ENCODE data around the gene ZFYVE27. TPM values are rescaled to one million over a fixed set of nuclear protein-coding genes. Genes with fewer than 3 reads are reported as not detected.

Gene ZFYVE27
- total and polyA plus RNA-seq, 10 of the 15 experiments (the other 5 are each of a cell fraction or from before 2014, with no cell fraction given), result 1.1 to 28.9 (median 21.4) TPM

DNA sequence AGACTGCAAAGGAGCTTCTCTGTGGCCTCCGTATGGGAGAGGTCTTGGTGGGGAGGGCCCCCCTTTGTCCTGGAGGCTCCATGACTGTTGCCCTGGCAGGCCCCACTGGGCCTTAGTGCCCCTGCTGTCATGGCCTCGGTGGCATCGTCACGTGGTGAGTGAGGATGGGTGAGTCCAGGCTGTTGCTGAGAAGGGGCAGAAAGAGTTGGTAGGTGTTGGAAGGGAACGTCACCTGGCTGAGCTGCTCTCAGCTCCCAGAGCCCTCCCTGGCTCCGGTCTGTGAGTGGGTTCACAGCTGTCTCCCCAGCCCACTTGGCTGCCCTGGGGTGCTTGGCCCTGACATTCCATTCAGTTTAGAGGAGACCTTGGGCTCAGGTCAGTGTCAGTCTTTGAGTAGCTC is 18.8 kb downstream of the ZFYVE27 start:
- Histone ChIP-seq H3K4me1 (ENCODE audit: control insufficient read depth, insufficient read depth, low read length) (no peaks in the 10 kb centered on the region), H3K4me2 (ENCODE audit: control insufficient read depth, insufficient read depth) (no peak overlapping the region), H2AFZ (ENCODE audit: control insufficient read depth, low read depth, low read length) (no peak overlapping the region), H3K79me2 (ENCODE audit: control insufficient read depth, insufficient read depth, low read length) (no peaks in the 10 kb centered on the region), H3K4me3 (no peak overlapping the region), H3K27me3 (replicated peaks in 1 of 2; ENCODE audit: control insufficient read depth in 2 of 2, insufficient read depth in 2 of 2, low read length in 1 of 2) (no peaks in the 10 kb centered on the region), H3K27ac (ENCODE audit: control insufficient read depth, insufficient read depth) (no peak overlapping the region), H3K9me3 (replicated peaks; ENCODE audit: control insufficient read depth, insufficient read depth, low read length) (no peaks in the 10 kb centered on the region), H4K20me1 (ENCODE audit: control insufficient read depth, insufficient read depth) (no peaks in the 10 kb centered on the region; the same call in 1 of the 2 replicates), H3K9ac (ENCODE audit: control insufficient read depth, insufficient read depth, low read length) (no peak overlapping the region), H3K36me3 (ENCODE audit: control insufficient read depth in 2 of 2, insufficient read depth in 2 of 2, low read length in 1 of 2) (peaks cover 34 to 44% of the 10 kb centered on the region in 2 experiments)
- no peak for FAIRE-seq
- WGBS (ENCODE audit: insufficient coverage, insufficient replicate concordance, low lambda C conversion rate, missing lambda C conversion rate), result 98% methylated on average over 6 of the region's 6 CpGs
- ATAC-seq, result no peak
- intact Hi-C loops (cut with micrococcal nuclease; ENCODE audit: unreplicated experiment) (no loop called here), in situ Hi-C loops (cut with MboI) (no loop called here)
- RAD21 ChIA-PET (ENCODE audit: unreplicated experiment), result no interaction called here
- no peak for DNase-seq (ENCODE audit: low read depth, low spot score)
- CTCF ChIA-PET, result no interaction called here
- POLR2A ChIA-PET, result no interaction called here
- no TSS peak for BruUV-seq (replicated peaks)
- SMC1A ChIA-PET (ENCODE audit: uncharacterized antibody, unreplicated experiment), result no interaction called here
- no peak for TF ChIP-seq POLR2AphosphoS5 (IDR thresholded peaks at IDR 0.05; ENCODE audit: low read length)
- no peak for TF ChIP-seq IKZF1 (conservative IDR thresholded peaks at IDR 0.05)
- TF ChIP-seq ZNF217 (IDR thresholded peaks at IDR 0.05), result no peak
- TF ChIP-seq, protein P1, sequence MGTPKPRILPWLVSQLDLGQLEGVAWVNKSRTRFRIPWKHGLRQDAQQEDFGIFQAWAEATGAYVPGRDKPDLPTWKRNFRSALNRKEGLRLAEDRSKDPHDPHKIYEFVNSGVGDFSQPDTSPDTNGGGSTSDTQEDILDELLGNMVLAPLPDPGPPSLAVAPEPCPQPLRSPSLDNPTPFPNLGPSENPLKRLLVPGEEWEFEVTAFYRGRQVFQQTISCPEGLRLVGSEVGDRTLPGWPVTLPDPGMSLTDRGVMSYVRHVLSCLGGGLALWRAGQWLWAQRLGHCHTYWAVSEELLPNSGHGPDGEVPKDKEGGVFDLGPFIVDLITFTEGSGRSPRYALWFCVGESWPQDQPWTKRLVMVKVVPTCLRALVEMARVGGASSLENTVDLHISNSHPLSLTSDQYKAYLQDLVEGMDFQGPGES (IDR thresholded peaks at IDR 0.05), result no peak
- TF ChIP-seq NR2C2 (IDR thresholded peaks at IDR 0.05; ENCODE audit: borderline replicate concordance, control insufficient read depth, insufficient read length, low read depth), result no peak
- no peak for TF ChIP-seq ZNF24 (IDR thresholded peaks at IDR 0.05)
- TF ChIP-seq, protein P2, sequence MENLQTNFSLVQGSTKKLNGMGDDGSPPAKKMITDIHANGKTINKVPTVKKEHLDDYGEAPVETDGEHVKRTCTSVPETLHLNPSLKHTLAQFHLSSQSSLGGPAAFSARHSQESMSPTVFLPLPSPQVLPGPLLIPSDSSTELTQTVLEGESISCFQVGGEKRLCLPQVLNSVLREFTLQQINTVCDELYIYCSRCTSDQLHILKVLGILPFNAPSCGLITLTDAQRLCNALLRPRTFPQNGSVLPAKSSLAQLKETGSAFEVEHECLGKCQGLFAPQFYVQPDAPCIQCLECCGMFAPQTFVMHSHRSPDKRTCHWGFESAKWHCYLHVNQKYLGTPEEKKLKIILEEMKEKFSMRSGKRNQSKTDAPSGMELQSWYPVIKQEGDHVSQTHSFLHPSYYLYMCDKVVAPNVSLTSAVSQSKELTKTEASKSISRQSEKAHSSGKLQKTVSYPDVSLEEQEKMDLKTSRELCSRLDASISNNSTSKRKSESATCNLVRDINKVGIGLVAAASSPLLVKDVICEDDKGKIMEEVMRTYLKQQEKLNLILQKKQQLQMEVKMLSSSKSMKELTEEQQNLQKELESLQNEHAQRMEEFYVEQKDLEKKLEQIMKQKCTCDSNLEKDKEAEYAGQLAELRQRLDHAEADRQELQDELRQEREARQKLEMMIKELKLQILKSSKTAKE (IDR thresholded peaks at IDR 0.05; ENCODE audit: low read depth, poor library complexity, severe bottlenecking), result no peak
- TF ChIP-seq WRNIP1 (IDR thresholded peaks at IDR 0.05; ENCODE audit: borderline replicate concordance, low read depth, low read length), result no peak
- TF ChIP-seq, protein P3, sequence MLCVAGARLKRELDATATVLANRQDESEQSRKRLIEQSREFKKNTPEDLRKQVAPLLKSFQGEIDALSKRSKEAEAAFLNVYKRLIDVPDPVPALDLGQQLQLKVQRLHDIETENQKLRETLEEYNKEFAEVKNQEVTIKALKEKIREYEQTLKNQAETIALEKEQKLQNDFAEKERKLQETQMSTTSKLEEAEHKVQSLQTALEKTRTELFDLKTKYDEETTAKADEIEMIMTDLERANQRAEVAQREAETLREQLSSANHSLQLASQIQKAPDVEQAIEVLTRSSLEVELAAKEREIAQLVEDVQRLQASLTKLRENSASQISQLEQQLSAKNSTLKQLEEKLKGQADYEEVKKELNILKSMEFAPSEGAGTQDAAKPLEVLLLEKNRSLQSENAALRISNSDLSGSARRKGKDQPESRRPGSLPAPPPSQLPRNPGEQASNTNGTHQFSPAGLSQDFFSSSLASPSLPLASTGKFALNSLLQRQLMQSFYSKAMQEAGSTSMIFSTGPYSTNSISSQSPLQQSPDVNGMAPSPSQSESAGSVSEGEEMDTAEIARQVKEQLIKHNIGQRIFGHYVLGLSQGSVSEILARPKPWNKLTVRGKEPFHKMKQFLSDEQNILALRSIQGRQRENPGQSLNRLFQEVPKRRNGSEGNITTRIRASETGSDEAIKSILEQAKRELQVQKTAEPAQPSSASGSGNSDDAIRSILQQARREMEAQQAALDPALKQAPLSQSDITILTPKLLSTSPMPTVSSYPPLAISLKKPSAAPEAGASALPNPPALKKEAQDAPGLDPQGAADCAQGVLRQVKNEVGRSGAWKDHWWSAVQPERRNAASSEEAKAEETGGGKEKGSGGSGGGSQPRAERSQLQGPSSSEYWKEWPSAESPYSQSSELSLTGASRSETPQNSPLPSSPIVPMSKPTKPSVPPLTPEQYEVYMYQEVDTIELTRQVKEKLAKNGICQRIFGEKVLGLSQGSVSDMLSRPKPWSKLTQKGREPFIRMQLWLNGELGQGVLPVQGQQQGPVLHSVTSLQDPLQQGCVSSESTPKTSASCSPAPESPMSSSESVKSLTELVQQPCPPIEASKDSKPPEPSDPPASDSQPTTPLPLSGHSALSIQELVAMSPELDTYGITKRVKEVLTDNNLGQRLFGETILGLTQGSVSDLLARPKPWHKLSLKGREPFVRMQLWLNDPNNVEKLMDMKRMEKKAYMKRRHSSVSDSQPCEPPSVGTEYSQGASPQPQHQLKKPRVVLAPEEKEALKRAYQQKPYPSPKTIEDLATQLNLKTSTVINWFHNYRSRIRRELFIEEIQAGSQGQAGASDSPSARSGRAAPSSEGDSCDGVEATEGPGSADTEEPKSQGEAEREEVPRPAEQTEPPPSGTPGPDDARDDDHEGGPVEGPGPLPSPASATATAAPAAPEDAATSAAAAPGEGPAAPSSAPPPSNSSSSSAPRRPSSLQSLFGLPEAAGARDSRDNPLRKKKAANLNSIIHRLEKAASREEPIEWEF (IDR thresholded peaks at IDR 0.05; ENCODE audit: insufficient replicate concordance, low read depth, low read length), result no peak
- TF ChIP-seq SMC3 (IDR thresholded peaks at IDR 0.05; ENCODE audit: borderline replicate concordance, low read length), result no peak
- no peak for TF ChIP-seq YY1 (IDR thresholded peaks at IDR 0.05; ENCODE audit: low read depth, low read length)
- TF ChIP-seq, protein P4, sequence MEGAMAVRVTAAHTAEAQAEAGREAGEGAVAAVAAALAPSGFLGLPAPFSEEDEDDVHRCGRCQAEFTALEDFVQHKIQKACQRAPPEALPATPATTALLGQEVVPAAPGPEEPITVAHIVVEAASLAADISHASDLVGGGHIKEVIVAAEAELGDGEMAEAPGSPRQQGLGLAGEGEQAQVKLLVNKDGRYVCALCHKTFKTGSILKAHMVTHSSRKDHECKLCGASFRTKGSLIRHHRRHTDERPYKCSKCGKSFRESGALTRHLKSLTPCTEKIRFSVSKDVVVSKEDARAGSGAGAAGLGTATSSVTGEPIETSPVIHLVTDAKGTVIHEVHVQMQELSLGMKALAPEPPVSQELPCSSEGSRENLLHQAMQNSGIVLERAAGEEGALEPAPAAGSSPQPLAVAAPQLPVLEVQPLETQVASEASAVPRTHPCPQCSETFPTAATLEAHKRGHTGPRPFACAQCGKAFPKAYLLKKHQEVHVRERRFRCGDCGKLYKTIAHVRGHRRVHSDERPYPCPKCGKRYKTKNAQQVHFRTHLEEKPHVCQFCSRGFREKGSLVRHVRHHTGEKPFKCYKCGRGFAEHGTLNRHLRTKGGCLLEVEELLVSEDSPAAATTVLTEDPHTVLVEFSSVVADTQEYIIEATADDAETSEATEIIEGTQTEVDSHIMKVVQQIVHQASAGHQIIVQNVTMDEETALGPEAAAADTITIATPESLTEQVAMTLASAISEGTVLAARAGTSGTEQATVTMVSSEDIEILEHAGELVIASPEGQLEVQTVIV (IDR thresholded peaks at IDR 0.05; ENCODE audit: borderline replicate concordance, partially characterized antibody), result no peak
- TF ChIP-seq KAT2A (conservative IDR thresholded peaks at IDR 0.05; ENCODE audit: control insufficient read depth, low read depth, low read length), result no peak
- TF ChIP-seq FOXM1 (IDR thresholded peaks at IDR 0.05; ENCODE audit: low read depth, low read length), result no peak
